C1 segment of cervical spinal cord (tissue), 14 donors: ENCODE results near the gene FSTL4.
"Not testable (repeated sequence)": the region's sequence is repeated elsewhere in the genome, so short reads cannot be mapped to it uniquely, and the experiment has no call there.

Source experiments
- DNase-seq, 14 donors: peaks; one replicate each; lab custom pipeline; 2025; lab: John Stamatoyannopoulos, UW

The FSTL4 gene

DNA sequence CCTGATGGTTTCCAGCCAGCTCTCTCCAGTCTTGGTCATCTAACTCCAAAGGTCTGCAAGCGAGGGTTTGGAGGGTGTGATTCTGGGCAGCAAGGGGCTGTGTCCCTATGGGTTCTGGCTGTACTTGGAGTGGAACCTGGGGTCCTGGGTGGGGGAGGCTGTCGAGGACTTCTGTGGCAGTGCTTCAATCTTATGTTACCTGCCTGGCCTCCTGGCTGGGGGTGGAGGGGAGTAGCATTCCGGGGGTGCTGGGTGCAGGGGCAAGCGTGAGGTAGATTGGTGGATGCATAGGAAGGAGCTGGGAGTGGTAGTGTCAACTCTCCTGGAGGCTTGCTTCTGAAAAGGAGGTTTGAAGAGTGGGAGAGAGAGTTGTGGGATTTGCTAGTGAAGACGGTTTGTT, 417.1 kb downstream of the FSTL4 start:
- DNase-seq, result no peak

- no peak for DNase-seq
These were observed 418.5 kb downstream of the FSTL4 start for GRCh38 chr5:133193794-133194193.

- no peak for DNase-seq
These were observed 419.6 kb downstream of the FSTL4 start for GRCh38 chr5:133192716-133193115.

DNA sequence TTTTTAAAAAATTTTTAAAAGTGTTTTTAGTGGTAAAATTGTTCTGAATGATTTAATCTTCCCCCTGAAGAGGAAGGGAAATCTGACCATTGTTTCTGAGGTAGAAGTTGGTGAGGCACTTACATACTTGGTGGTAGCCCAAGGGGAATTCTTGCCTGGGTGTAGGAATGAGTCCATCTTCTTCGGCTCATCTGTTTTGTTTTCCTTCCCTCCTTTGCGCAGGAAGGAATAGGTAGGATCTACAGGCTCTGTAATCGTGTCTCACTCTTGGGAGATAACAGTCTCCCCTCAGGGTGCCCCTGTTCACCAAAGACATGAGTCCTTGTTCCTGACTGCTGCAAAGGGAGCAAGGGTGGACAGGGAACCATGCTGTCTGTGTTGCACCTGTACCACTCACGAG, 422.5 kb downstream of the FSTL4 start:
- no peak for DNase-seq

GRCh38 chr5:133179405-133179804, 432.9 kb downstream of the FSTL4 start:
- no peak for DNase-seq

- not testable (repeated sequence) for DNase-seq
These were observed 441.5 kb downstream of the FSTL4 start for GRCh38 chr5:133170756-133171387.

- no peak for DNase-seq
These were observed 447.6 kb downstream of the FSTL4 start for GRCh38 chr5:133164759-133165158.

DNA sequence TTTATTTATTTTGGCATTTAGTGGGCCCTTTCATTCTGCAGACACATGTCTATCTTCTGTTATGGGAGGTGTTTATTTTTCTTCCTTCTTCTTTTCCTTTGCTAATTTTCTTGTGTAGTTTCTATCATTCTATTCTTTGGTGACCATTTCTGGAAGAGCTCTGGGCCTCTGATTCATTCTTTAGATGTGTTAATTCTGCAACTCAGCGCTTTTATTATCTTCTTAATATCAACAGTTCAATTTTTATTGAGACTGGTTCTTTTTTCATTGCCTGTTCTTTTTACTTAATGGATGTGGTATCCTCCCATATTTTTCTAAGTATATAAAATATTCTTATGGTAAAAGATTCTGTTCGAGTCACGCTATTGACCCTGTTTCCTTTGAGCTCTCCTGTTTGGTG, 448.5 kb downstream of the FSTL4 start:
- DNase-seq, result no peak

DNA sequence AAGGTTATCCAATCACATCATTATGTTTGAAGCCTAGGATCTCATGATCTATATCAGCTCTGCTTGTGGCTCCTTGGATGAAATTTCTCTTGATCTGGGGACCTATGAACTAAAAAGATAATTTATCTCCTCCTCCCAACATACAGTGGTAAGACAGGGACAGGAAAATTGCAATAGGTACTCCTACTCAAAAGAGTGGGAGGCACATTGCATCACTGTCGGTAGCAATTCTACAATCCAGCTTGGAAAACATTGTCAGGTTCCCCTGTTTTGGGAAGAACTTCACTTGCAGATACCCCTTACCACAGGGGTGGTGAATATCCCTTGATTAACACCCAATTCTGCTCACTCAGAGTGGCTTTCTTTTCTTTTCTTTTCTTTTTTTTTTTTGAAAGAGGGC, 452.8 kb downstream of the FSTL4 start:
- no peak for DNase-seq

DNA sequence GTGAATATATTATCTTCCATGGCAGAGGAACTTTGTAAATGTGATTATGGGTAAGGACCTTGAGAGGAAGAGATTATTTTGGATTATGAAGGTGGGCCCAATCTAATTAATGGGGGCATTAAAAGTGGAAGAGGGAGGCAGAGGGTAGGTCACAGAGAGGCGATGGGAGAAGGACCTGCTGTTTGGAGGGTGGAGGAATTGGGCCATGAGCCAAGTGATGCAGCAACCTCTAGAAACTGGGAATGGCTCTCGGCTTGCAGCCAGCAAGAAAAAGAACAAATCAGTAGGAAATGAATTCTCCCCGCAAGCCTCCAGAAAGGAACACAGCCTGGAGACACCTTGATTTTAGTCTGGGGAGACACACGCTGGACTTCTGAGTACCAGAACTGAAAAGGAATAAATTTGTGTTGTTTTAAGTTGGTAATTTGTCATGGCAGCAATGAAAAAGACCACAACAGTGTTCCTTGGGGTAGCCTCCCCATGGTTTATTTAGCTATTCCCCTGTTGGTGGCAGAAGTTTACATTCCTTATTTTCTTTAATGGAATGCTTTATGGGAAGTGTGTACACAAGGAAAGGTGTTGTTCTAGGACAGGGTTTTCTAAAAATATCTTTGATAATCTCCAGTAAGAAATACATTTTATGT, 456.9 kb downstream of the FSTL4 start:
- DNase-seq, result no peak

- DNase-seq, result no peak
These were observed 457.9 kb downstream of the FSTL4 start for GRCh38 chr5:133154274-133155075.

- DNase-seq, result no peak
These were observed 461.3 kb downstream of the FSTL4 start for GRCh38 chr5:133150909-133151544.

DNA sequence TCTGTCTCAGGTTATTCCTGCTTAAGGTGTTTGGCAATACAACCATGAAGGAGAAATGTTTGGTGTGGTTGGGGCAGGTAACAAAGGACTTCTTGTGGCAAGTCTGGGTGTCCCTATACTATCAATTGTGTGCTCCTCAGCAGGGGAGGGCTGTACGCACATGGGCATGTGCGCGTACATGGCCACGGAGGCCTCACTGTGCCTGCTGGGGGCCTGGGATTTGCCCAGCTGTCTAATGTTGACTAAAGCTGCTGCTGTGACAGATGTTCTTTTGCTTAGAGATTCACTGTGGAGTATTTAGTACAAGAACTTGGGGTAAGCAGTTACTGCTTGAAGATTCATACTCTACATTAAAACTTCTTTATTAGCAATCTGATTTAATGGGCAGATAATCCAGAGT, 463.0 kb downstream of the FSTL4 start:
- no peak for DNase-seq

- DNase-seq, result no peak
These were observed 464.4 kb downstream of the FSTL4 start for GRCh38 chr5:133147815-133148567.

DNA sequence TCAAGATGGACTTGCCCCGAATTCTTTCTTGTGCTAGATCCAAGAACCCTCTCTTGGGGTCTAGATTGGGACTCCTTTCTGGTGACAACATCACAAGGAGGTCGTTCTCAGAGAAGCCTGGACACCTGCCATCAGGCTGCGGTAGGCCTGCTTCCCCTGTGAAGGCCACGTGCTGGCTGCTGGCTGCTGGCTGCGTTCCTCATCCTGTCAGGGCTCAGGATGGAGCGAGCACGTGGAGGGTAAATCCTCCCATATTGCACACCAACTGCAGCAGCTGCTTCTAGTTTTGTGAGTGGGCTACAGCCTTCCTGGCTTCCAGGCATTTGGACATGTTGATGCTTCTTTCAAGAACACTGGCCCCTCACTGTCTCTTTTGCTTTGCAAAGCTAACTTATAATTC, 464.9 kb downstream of the FSTL4 start:
- DNase-seq, result peak in 1 of 14 donors; percentile 9
